ENCODE measurements around the gene SEC23B.
"Not testable (repeated sequence)": the region's sequence is repeated elsewhere in the genome, so short reads cannot be mapped to it uniquely, and the experiment has no call there.

SEC23B gene

DNA sequence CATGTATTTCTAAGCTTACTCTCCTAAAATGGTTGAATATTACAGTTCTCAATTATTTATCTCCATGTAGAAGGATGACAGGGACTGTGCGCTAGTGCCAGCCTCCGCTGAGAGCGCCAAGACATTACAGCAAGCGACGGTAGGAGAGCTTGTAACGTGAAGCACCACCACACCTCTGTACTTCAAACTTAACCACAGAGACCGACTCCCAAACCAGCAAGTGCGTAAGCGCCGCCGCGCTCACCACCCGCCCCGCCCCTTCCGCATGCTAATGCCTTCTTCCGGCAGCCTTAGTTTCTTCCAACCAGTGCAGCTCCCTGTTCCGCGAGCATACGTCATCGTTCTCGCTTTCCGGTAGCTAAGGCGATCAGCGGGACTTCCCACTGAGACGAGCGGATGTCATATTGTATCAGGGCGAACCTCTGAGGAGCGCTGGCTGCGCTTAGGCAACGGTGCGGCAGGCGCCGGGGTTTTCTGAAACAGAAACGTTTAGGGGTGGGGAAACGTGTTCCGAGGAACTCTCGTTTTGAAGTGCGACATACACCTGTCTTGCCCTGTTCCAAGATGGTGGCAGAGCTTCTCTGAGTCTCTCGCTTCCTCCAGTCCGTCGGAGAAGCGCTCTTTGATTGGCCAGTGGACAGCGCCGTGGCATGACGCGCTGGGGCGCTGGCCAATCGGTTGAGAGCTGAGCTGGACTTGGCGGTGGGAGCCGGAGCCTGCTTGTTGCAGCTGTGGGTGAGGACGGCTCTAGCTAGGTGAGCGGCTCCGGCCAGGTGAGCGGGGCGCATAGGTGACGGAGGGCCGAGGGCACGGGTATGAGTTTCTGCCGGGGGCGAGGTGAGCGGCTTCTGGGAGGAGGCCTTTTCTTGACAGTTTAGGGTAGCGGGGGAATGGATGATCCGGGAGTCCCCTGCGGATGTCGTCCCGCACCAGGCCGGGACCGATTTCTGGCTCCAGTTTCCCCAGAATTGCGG lies at the start of gene SEC23B:
Gene SEC23B (plus strand): TSS at position 723 of the 974 bp plus-strand sequence. CDS start 2,896 bp downstream, outside the sequence.
- DNase-seq (ENCODE audit: low spot score): peak; percentile 98

DNA sequence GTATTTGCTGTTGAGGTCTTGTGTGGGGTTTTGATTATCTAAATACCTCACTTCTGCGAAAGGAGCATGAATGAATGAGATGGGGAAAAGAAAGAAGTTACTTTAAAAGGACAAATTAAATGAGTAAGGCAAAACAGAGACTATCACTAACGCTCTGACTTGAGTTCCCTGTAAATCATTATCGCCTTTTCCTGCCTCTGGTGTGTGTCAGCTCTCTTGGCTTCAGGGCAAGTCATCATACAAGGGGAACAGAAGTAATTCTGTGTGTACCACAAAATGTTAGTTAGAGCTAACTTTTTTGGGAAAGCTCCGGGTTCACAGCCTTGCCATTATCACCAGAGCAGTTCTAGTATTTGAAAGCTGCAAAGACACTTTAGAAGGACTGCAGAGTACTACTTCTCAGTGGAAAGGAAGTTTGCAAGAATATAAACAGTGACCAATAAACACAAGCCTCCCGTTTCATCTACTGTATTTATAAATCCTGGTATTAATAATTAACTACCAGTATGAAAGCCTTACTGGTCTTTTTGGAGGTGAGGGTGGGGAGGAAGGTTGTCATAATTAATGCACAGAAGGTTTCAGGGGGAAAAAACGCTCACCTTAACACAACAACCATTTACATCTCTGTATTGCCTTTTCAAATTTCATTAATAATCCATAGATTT lies 42.1 kb upstream of the SEC23B start:
- DNase-seq (ENCODE audit: low spot score): no peak

DNA sequence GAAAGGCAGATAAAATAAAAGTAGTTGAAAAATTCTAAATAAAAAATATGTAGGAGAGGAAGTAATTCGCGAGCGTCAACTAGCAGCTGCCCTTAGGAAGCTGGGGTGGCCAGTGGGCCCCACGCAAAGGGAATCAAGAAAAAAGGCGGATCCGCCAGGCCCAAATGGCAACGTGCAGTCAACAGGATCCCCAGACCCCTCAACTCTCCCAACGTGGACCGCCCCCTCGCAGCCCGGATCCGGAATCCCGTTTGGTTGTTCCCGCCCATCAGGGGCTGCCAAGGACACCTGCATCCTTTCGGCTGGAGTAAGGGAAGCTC lies 41.2 kb upstream of the SEC23B start:
- no peak for DNase-seq (ENCODE audit: low spot score)

DNA sequence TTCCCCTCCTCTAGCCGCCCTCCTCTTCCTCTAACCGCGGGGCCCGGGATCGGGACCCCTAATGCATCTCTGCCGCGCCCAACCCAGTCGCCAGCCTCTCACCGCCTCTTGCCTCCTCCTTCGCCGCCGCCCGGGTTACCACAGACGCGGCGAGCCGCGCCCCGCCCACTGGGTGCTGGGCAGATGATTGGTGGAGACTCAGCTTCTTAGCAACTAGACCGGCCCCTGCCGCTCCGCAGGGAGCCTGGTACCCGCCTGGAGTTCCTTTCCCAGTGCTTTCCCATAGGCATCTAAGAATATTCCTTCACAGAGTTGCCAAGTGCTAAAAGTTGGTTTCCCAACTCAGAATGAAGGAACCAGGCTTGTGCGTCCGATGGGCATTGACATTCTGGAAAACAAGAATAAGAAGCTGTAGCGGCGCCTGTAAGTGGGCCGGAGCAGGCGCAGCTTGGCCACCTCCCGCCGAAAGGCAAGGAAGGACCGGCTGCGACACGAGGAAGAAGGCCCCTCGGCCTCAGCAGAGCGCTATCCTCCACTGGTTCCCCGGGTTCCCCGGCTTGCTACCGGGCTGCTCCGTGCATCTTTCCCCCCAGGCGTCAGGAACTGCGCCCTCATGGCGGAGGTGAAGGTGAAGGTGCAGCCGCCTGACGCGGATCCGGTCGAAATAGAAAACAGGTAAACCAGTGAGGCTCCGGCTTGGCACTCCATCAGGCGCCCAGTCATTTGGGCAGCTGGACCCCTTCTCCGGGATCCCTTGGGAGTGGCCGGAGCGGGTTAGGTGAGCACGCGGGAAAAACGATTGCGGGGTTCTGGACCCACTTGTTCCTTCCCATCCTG lies 40.6 kb upstream of the SEC23B start, which contains the start of the genes DZANK1 and POLR3F:
Gene DZANK1 (minus strand): TSS at position 137 of the 837 bp plus-strand sequence. CDS start 1,672 bp downstream, outside the sequence.
Gene POLR3F (plus strand): TSS at position 497 of the 837 bp plus-strand sequence. CDS start 117 bp downstream, at position 614.
- DNase-seq (ENCODE audit: low spot score): peak; percentile 99

DNA sequence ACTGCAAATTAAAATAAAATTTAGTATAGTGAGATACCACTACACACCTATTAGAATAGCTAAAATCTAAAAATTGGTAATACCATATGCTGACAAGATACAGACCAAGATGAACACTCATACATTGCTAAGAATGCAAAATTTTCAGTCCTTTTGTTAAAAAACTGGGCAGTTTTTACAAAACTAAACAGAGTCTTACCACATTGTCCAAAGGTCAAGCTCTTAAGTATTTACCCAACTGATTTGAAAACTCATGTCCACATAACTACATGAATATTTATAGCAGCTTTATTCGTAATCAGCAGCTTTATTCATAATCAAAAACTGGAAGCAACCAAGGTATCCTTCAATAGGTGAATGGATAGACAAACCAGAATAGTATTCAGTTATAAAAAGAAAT lies 30.5 kb upstream of the SEC23B start:
- DNase-seq (ENCODE audit: low spot score): no peak

DNA sequence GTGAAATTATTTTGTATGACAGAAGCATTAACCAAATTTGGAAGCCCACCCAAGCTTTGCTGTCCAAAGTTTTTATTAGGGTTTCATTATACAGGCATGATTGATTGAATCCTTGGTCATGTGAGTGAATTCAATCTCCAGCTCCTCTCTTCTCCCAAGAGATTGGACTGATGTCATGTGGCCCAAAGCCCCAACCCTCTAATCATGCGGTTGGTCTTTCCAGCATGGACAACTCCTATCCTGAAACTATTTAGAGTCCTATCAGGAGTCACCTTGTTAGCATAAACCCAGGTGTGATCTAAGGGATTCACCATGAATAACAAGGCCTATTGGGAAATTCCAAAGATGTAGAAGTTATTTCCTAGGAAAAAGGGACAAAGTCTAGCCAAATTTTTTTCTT lies 29.9 kb upstream of the SEC23B start:
- DNase-seq (ENCODE audit: low spot score): no peak

DNA sequence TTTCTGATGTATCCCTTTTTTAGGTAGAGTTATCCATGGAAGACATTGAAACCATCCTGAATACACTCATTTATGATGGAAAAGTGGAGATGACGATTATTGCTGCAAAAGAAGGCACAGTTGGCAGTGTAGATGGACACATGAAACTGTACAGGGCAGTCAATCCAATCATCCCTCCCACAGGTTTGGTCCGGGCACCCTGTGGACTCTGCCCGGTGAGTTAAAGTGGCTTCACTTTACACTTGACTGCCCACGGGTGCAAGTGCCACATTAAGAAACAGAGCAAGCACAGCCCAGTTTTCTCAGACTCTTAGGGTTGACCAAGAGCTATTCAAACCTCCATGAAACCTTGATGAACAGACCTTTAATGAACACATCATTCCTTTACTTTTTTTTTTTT lies 26.1 kb upstream of the SEC23B start:
- DNase-seq (ENCODE audit: low spot score): no peak

DNA sequence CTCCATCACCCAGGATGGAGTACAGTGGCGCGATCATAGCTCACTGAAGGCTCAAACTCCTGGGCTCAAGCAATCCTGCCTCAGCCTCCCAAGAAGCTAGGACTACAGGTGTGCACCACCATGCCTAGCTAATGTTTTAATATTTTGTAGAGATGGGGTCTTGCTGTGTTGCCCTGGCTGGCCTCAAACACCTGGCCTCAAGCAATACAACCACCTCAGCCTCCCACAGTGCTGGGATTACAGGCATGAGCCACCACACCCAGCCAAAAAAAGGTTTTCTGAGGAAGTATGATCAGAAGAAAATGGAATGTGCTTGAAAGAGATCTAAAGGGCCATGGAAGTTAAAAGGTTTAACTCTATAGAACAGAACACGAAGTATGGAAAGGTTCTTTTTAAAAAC lies 19.4 kb upstream of the SEC23B start:
- DNase-seq (ENCODE audit: low spot score): no peak

DNA sequence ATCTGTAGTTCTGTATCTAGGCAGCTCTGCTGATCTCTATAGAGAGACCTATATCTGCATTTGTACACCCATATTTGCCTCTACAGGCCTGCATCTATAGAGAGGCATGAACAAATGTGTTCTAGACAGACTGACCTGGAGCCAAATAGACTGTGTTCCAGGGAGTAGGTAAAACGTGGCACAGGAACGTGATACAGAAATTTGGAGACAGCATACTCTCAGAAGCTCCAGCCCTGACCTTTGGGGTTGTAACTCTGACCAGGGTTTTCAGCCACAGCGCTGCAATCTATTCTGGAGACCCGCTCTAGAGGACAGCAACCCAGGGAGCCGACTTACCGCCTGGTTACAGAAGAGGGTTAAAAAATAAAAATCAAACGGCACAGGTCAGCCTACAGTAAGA lies 11.7 kb upstream of the SEC23B start:
- DNase-seq (ENCODE audit: low spot score): no peak

DNA sequence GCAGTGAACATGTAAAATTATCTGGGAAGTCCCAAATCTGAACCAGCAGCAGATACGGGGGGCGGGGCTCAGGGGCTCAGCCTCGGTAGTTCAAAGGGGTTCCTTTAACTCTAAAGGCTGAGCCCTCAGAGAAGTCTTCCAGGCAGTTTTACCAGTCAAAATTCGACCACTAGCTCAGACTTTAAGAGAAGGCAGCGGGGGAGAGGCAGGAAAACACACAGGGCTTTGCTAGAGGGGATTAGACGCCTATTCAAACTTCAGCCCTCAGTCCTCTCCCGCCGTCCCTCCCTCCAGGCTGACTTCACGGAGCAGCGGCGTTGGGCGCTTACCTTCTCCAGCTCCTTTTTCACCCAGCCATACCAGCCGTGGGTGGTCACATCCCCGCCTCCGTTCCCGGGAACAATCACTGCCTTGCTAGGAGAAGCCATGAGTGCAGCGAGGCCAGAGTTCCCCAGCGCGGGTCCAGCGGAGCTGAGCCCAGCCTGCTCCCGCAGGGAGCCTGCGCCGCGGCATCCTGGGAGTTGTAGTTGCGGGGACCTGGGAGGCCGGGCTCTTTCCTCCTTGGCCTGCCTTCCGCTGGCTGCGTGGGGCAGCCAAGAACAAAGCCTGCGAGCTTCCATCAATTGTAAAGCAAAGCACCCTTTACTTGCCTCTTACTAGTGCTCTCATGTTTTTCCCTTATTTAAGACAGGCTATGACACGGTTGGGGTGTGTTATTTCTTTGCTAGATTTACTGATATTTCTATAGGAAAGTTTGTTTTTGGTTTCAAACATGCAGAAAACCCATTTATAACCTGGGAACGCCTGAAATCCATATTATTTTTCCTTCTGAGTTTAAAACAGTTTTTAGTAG lies 10.8 kb upstream of the SEC23B start, which contains the start of gene RBBP9:
Gene RBBP9 (minus strand): TSS at position 486 of the 853 bp plus-strand sequence. CDS start 58 bp downstream, at position 428.
- DNase-seq (ENCODE audit: low spot score): peak; percentile 91

DNA sequence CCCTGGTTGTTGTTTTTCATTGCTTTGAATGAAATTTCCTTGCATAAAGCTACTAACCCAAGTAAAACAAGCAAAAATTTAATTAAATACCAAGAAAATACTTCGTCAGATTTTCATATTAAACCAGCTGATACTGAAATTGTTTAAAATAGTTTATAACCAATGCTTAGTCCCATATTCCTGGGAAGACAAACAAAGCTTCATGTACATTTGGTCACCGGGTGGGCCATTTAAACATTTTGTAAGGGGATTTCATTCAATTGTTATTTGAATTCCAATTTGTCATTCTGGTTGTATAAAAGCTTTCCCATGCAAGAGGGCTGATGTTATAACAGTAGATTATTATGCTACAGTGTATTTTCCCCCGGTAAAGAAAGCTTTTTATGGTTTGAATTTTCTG lies 10.1 kb upstream of the SEC23B start:
- DNase-seq (ENCODE audit: low spot score): no peak

DNA sequence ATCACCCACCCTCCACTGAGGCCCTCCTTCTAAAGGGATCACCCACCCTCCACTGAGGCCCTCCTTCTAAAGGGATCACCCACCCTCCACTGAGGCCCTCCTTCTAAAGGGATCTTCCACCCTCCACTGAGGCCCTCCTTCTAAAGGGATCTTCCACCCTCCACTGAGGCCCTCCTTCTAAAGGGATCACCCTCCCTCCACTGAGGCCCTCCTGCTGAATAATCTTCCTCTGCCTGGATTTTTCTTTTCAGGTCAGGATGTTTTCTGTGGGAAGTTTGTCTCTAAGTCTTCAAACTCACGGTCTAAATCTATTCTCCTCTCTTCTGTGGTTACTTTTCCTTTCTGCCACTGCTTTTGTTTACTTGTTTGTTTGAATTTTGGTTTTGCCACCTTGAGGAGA lies 6.1 kb upstream of the SEC23B start:
- DNase-seq (ENCODE audit: low spot score): not testable (repeated sequence)

DNA sequence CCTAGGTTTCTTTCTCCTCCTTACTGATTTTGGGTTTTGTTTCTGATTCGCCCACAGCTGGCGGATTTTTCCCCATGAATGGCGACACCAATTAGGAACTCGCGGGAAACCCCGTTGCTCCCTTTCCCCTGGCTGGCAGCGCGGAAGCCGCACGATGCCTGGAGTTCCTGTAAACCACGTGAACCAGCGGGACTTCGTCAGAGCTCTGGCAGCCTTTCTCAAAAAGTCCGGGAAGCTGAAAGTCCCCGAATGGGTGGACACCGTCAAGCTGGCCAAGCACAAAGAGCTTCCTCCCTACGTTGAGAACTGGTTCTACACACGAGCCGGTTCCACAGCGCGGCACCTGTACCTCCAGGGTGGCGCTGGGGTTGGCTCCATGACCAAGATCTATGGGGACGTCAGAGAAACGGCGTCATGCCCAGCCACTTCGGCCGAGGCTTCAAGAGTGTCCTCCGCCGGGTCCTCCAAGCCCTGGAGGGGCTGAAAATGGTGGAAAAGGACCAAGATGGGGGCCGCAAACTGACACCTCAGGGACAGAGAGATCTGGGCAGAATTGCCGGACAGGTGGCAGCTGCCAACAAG lies 3.2 kb upstream of the SEC23B start:
- DNase-seq (ENCODE audit: low spot score): no peak

DNA sequence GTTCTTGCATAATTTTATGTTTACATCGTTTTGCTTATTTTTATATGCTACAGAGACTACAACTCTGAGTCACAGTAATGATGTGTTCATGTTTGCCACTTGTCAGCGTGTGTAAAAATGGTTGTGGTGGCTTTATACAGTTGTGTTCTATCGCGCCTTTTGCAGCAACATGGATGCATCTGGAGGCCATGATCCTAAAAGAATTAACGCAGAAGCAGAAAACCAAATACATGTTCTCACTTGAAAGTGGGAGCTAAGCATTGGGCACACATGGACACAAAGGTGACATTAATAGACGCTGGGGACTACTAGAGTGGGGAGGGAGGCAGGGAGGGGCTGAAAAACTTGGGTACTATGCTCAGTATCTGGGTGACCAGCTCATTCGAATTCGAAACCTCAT lies 996 bp upstream of the SEC23B start:
- DNase-seq (ENCODE audit: low spot score): no peak

DNA sequence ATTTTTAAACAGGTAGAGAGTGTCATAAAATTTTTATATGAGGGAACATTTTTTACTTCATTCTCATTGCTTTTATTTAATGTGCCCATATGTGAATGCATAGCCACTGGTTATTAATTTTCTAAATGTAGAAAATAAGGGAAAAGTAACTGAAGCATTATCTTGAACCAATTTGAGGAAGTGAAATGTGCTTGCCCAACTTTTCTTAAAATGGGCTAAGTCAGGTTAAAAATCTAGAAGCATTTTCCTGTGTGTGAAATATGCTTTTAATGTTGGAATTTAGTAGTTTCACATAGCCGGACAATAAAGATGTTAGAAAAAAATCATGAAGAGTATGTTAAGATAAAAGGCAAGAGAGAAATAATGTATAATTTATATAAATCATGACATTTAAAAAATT lies 3.8 kb downstream of the SEC23B start:
- DNase-seq (ENCODE audit: low spot score): no peak

DNA sequence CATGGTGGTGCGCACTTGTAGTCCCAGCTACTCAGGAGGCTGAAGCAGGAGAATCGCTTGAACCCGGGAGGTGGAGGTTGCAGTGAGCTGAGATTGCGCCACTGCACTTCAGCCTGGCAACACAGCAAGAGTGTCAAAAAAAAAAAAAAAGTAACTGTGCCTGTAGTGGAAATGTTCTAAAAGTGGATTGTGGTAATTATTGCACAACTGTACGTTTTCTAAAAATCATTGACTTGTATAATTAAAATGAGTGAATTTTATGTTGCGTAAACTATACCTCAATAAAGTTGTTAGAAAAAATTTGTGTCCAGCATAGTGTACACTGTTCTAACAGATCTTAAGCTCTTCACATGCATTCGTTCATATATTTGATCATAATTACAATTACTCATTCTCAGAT lies 5.5 kb downstream of the SEC23B start:
- no peak for DNase-seq (ENCODE audit: low spot score)

DNA sequence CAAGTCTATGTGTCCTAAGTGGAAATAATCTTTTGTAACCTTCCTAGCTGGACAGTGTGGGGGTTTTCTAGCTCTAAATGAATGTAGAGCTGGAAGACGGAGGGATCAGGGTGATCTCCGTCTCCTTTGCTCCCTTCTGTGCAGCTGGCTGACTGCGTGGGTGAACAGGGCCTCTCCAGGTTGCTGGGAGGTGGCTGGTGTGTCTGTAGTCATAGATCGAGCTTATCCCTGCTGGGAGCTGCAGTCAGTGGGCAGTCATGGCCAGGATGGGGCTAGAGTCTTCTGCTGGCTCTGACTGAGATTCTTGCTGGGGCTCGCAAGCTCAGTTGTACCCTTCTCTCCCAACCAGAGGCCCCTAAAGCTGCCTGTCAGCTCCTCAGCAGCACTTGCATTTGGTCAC lies 6.4 kb downstream of the SEC23B start:
- DNase-seq (ENCODE audit: low spot score): no peak

DNA sequence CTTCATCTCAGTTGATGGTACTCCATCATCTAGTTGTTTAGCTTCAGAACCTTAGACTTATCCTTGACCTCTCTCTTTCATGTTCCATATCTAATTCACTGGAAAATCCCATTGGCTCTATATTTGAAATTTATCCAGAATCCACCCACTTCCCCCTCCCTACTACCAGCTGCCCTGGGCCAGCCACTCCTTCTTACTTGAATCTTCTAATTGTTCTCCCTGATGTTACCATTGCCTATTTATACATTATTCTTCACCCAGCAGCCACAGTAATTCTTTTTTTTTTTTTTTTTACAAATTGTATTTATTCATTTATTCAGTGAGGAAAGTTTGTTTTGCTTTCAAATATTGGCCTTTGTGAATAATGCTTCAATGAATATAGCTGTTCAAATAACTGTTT lies 8.2 kb downstream of the SEC23B start:
- no peak for DNase-seq (ENCODE audit: low spot score)

DNA sequence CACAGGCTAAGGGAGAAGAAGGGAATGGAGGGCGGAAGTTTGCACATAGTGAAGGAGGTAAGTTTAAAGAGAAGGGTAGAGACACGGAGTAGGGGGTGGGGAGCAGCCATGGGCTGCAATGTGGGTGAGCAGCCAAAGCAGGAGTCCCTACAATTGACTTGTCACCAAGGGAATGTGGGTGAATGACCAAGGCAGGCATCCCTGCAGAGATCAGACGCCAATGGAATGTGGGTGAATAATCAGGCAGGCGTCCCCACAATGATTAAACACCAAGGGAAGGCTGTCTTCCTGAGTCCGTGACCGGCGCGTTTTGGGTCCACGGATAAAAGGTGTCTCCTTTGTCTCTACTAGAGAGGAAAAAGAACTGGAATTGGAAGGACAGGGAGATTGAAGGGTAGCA lies 14.3 kb downstream of the SEC23B start:
- DNase-seq (ENCODE audit: low spot score): not testable (repeated sequence)

DNA sequence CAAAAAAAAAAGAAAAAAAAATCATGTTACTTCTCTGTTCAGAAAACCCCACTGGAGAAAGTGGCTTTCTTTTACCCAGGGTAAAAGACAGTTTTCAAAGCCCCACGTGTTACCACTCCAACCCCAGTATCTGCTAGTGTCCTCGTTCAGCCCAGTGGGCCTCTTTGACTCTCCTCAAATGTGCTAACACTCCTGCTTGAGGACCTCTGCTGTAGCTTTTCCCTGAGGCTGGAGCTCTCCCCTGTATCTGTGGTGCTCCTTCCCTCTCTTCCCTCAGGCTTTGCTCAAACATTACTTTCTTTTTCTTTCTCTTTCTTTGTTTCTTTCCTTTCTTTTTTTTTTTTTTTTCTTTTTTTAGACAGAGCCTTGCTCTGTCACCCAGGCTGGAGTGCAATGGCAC lies 15.3 kb downstream of the SEC23B start:
- DNase-seq (ENCODE audit: low spot score): no peak

DNA sequence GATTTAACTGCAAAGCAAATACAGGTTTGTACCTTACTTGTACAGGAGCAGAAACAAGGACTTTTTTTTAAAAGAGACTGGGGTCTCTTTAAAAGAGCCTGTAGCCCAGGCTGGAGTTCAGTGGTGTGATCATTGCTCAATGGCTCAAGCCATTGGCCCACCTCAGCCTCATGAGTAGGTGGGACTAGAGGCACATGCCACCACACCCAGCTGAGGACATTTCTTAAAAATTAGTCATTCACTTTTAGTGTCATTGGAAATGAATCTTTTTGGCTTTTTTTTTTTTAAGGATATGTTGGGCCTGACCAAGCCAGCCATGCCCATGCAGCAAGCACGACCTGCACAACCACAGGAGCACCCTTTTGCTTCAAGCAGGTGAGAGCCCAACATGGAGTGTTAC lies 16.9 kb downstream of the SEC23B start:
- DNase-seq (ENCODE audit: low spot score): peak; percentile 54
